ENCODE measurements around the gene TOMM6. TPM values are rescaled to one million over a fixed set of nuclear protein-coding genes. Genes with fewer than 3 reads are reported as not detected.
A peak's percentile ranks its signal among the peaks of the same experiment; 100 is the strongest.

TOMM6 gene
- total RNA-seq, 8 experiments from 2014 or later: 180 to 286 (median 234) TPM

DNA sequence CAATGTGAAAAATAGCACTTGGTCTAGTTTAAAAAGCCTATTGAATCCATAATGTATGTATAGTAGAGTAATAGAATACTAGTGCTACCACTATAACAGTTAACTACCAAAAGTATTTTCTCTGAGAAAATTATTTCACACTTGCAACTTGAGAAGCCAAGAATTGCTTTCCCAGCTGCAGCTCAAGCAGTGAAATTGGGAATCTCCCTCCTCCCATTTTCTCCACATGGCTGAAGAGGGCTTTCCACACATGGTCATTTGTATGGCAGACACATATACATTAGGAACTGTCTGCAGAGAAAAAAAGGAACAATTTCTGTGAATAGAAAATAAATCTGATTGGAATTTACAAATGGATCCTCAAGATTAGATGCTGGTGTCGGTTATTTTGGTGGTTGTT, 34.5 kb downstream of the TOMM6 start:
- in situ Hi-C loops (cut with MboI; ENCODE audit: low pct_unique_long_range_greater_than_20kb in 2 of 9, low sequenced_read_pairs in 9 of 9, unreplicated experiment in 9 of 9): no loop called here
- no peak for ATAC-seq (replicated peaks in 6 of 8)
- Histone ChIP-seq H3K4me1 (replicated peaks in 1 of 2) (no peaks in the 10 kb centered on the region), H3K27ac (no peak overlapping the region), H3K4me3 (no peak overlapping the region)
- 80 to 100% (median 100%) methylated on average over 1 of the region's 1 CpG; no CpG with 5 or more reads in 5 of the 10 experiments for WGBS, 10 experiments

DNA sequence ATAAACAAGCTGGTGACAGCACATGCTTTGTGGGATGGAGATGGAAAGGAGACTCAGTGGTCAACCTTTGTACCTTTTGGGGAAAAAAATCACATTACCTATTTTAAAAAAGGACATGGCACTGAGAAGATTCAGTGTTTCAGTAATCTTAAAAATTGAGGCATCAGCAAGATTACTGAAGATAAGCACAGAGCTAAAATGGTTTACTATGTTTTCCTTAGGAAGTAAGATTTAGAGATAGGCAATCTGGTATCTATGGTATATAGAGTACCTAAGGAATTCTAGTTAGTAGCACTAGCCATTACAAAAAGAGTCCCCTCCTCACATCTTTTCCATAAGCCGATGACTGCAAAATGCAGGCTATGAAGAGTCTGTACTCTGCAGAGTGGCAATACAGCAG, 35.7 kb downstream of the TOMM6 start:
- Histone ChIP-seq H3K4me3 (no peak overlapping the region), H3K27ac (no peak overlapping the region), H3K4me1 (replicated peaks in 1 of 2) (no peaks in the 10 kb centered on the region)
- in situ Hi-C loops (cut with MboI; ENCODE audit: low pct_unique_long_range_greater_than_20kb in 2 of 9, low sequenced_read_pairs in 9 of 9, unreplicated experiment in 9 of 9): no loop called here
- no peak for ATAC-seq (replicated peaks in 6 of 8)
- WGBS, 10 experiments: 50 to 100% (median 84%) methylated on average over 1 of the region's 1 CpG; no CpG with 5 or more reads in 4 of the 10 experiments

DNA sequence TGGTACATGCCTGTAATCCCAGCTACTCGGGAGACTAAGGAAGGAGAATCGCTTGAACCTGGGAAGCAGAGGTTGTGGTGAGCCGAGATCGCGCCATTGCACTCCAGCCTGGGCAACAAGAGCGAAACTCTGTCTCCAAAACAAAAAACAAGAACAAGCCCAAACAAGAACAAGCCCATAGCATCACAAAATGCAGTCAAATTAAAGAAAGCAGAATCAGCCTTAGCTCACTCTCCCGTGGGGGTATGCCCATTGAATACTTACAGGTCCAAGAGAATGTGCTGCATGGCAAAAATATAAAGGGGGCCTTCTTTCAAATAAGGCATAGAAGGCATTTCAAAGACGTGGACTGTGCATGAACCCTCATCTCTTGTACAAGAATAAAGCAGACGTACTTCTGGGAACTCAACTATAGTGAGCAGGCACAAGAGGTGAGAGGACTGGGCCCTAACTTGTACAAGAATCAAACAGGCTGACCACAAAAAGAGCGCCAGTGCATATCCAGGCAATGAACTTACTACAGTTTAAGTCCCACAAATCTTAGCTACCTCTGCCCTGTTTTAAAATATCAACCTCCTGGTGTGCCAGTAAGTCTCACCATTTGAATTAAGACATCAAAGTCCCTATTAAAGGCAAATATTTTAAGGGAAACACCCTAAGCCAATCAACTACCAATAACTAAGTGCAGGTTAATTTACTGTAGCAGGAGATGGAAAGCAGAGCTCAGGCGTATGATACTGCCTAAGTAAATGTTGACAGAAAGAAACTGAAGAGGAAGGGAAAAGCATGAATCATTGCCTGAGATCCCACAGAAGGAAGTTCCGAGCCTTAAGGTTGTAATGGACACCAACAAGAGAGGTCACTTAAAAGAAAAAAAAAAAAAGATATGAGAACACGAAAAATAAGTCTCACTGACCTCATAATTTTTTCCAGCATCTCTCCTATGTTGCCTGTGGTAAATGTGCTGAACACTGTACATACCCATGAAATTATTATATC, 37.4 kb downstream of the TOMM6 start:
- 69 to 95% (median 88%) methylated on average over 3 to 10 of the region's 13 CpGs for WGBS, 10 experiments
- in situ Hi-C loops (cut with MboI; ENCODE audit: low pct_unique_long_range_greater_than_20kb in 2 of 9, low sequenced_read_pairs in 9 of 9, unreplicated experiment in 9 of 9): loop anchor here in 2 of 9 experiments (25.0 kb wide), 1 partner anchor 212 kb away; no protein-coding TSS in a partner anchor
- no peak for ATAC-seq (replicated peaks in 6 of 8)
- no peak overlapping the region for H3K27ac ChIP-seq
- no peaks in the 10 kb centered on the region for H3K4me1 ChIP-seq (replicated peaks in 1 of 2)
- no peak overlapping the region for H3K4me3 ChIP-seq

DNA sequence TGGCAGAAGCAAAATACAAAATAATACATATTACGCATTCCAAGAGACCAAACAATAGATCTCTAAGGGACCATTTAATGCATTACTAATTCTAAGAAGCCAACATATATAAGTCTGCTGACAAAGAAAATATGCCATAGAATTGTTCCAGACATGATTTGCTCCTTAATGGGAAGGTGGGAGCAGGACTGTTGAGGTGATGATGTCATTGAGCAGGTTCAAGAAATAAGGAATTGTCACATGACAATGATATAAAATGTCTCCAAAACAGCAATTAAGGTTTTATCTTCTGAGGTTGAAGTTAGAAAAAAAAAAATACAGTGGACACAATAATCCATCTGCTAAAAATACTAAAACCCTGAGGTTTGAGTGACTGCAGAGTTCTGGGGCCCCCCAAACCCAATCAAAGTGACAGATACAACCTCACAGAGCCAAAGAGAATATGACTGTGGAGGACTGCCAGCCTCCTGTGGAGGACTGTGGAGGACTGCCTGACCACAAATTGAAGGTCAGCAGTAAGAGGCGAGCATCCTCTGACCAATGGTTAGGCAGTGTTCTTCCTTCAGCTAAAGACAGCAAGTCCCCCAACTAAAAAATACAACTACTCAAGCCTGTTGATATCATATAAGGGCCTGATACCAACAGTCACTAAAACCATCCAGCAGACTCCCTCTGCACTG, 39.0 kb downstream of the TOMM6 start:
- no peak overlapping the region for H3K4me3 ChIP-seq
- ATAC-seq (replicated peaks in 6 of 8): no peak
- H3K27ac ChIP-seq: no peak overlapping the region
- no peaks in the 10 kb centered on the region for H3K4me1 ChIP-seq (replicated peaks in 1 of 2)
- 89 to 100% (median 100%) methylated on average over 1 to 2 of the region's 2 CpGs for WGBS, 10 experiments
- in situ Hi-C loops (cut with MboI; ENCODE audit: low pct_unique_long_range_greater_than_20kb in 2 of 9, low sequenced_read_pairs in 9 of 9, unreplicated experiment in 9 of 9): loop anchor here in 2 of 9 experiments (25.0 kb wide), 1 partner anchor 211 kb away; no protein-coding TSS in a partner anchor

DNA sequence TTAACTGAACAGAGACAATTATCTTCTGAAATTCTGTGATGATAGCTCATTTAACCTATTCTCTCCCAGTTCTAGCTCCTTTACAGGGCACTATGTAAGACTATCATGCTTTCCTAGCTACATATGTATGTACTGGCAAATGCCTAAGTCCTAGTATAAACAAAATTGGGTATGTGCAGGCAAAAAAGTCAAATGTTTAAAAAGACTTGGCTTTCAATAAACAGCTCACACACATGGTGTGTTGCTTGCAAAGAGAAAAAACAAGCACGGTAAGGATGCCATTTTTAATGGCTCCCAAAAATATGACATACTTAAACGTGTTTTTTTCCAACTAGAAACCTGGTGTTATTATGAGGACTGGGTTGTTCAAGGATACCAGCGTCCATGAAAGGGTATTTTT, 44.8 kb downstream of the TOMM6 start:
- WGBS, 10 experiments: 67 to 100% (median 94%) methylated on average over 1 to 3 of the region's 3 CpGs; no CpG with 5 or more reads in 2 of the 10 experiments
- H3K27ac ChIP-seq: no peak overlapping the region
- no peak overlapping the region for H3K4me3 ChIP-seq
- no peak for ATAC-seq (replicated peaks in 6 of 8)
- in situ Hi-C loops (cut with MboI; ENCODE audit: low pct_unique_long_range_greater_than_20kb in 2 of 9, low sequenced_read_pairs in 9 of 9, unreplicated experiment in 9 of 9): loop anchor here in 2 of 9 experiments (25.0 kb wide), 1 partner anchor 205 kb away; no protein-coding TSS in a partner anchor
- no peaks in the 10 kb centered on the region for H3K4me1 ChIP-seq (replicated peaks in 1 of 2)

DNA sequence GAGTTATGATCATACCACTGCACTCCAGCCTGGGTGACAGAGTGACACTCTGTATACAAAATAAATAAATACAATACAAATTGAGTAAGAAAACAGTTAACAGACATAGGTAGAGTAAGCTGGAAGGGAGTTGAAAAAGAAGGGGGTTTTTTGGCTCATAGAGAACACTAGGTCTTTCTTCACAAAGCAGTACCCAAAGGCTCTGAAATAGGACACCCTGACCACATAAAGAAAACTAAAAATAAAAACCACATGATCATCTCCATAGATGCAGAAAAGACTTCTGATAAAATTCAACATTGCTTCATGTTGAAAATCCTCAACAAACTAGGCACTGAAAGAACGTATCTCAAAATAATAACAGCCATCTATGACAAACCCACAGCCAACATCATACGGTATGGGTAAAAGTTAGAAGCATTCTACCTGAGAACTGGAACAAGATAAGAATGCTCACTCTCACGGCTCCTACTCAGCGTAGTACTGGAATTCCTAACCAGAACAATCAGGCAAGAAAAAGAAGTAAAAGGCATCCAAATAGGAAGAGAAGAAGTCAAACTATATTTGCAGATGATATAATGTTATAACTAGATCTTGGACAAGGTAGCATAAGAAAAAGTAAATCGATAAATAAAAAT, 48.6 kb downstream of the TOMM6 start:
- in situ Hi-C loops (cut with MboI; ENCODE audit: low pct_unique_long_range_greater_than_20kb in 2 of 9, low sequenced_read_pairs in 9 of 9, unreplicated experiment in 9 of 9): loop anchor here in 2 of 9 experiments (25.0 kb wide), 1 partner anchor 201 kb away; no protein-coding TSS in a partner anchor
- H3K4me1 ChIP-seq (replicated peaks in 1 of 2): no peaks in the 10 kb centered on the region

DNA sequence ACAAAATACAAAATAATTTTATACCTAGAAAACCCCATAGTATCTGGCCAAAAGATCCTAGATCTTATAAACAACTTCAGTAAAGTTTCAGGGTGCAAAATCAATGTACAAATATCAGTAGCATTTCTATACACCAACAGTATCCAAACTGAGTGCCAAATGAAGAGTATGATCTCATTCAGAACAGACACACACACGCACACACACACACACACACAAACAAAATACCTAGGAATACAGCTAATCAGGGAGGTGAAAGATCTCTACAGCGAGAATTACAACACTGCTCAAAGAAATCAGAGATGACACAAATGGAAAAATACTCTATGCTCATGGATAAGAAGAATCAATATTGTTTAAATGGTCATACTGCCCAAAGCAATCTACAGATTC, 49.2 kb downstream of the TOMM6 start:
- 60 to 100% (median 95%) methylated on average over 1 to 2 of the region's 2 CpGs; no CpG with 5 or more reads in 2 of the 10 experiments for WGBS, 10 experiments
- ATAC-seq (replicated peaks in 6 of 8): no peak
- H3K27ac ChIP-seq: no peak overlapping the region
- H3K4me3 ChIP-seq: no peak overlapping the region
- H3K4me1 ChIP-seq (replicated peaks in 1 of 2): no peaks in the 10 kb centered on the region
- in situ Hi-C loops (cut with MboI; ENCODE audit: low pct_unique_long_range_greater_than_20kb in 2 of 9, low sequenced_read_pairs in 9 of 9, unreplicated experiment in 9 of 9): loop anchor here in 2 of 9 experiments (25.0 kb wide), 1 partner anchor 201 kb away; no protein-coding TSS in a partner anchor

More for the DNA sequence above, 48.6 kb downstream of the TOMM6 start:
- ATAC-seq (replicated peaks in 6 of 8): peak in 1 of 8 experiments; percentile 55
- WGBS, 10 experiments: 60 to 96% (median 85%) methylated on average over 3 to 5 of the region's 5 CpGs
- Histone ChIP-seq H3K4me3 (no peak overlapping the region), H3K27ac (no peak overlapping the region)

Other genes with a start within 250 kb of the TOMM6 start
- 10 to 100 TPM in 4 of 8 experiments, 1 to 10 TPM in 4; 1.3 to 22.1 (median 12.8) TPM for gene FOXP4, start 241.3 kb upstream of the TOMM6 start, total RNA-seq
- 100 to 1,000 TPM in 1 of 8 experiments, 10 to 100 TPM in 5, 1 to 10 TPM in 2; 2.3 to 131 (median 21.9) TPM for gene MDFI, start 149.2 kb upstream of the TOMM6 start, total RNA-seq
- gene TFEB, start 52.1 kb upstream of the TOMM6 start, total RNA-seq: 1 to 10 TPM; 1.4 to 8.5 (median 5.3) TPM
- gene PGC, start 40.3 kb upstream of the TOMM6 start, total RNA-seq: under 1 TPM in 3 of 8 experiments, not detected in 5; 0.14 to 0.95 (median 0.25) TPM
- gene FRS3, start 7.8 kb upstream of the TOMM6 start, total RNA-seq: 10 to 100 TPM in 3 of 8 experiments, 1 to 10 TPM in 4, under 1 TPM in 1; 0.51 to 11.8 (median 9.0) TPM
- gene PRICKLE4, start 6.9 kb upstream of the TOMM6 start, total RNA-seq: 1 to 10 TPM in 5 of 8 experiments, under 1 TPM in 1, not detected in 2; 0.81 to 3.7 (median 2.3) TPM
- gene USP49, start 107.7 kb downstream of the TOMM6 start, total RNA-seq: 10 to 100 TPM in 4 of 8 experiments, 1 to 10 TPM in 4; 2.3 to 14.8 (median 9.6) TPM
- gene MED20, start 133.4 kb downstream of the TOMM6 start, total RNA-seq: 10 to 100 TPM; 12.4 to 24.3 (median 19.9) TPM
- 10 to 100 TPM in 7 of 8 experiments, 1 to 10 TPM in 1; 9.4 to 46.4 (median 17.8) TPM for gene BYSL, start 133.8 kb downstream of the TOMM6 start, total RNA-seq
- 10 to 100 TPM; 10.3 to 32.6 (median 19.0) TPM for gene CCND3, start 154.1 kb downstream of the TOMM6 start, total RNA-seq

Measured in motor neuron (in vitro differentiated cells).